ENCODE data around the gene GALNT7. TPM values are rescaled to one million over a fixed set of nuclear protein-coding genes. Genes with fewer than 3 reads are reported as not detected.
"Not testable (repeated sequence)": the region's sequence is repeated elsewhere in the genome, so short reads cannot be mapped to it uniquely, and the experiment has no call there.

The GALNT7 gene
- total RNA-seq, 1 experiment from 2014 or later, result 28.9 TPM

DNA sequence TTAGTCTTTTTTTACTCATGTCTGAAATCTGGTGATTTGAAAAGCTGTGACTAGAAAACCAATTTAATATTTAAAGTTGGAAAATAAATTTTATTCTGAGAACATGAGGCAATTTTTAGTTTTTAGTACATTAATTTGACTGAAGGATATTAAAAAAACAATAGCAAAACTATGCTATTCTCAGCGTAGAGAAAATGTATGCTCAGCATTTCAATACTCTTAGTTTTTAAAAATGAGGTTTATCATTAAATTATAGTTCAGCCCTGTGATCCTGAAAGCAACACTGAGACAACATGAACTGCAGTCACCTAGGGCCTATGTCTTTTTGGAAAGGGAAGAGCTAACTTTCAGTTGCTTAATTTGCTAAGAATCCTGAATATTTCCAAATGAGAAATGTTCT, 9.5 kb downstream of the GALNT7 start:
- Histone ChIP-seq H3K27ac (ENCODE audit: low read length) (peak overlapping the region; percentile 42; the same call in 1 of the 2 replicates), H3K9ac (ENCODE audit: low read length) (no peak overlapping the region), H2AFZ (ENCODE audit: low read length) (no peak overlapping the region), H3K4me2 (ENCODE audit: low read depth, low read length, poor library complexity, severe bottlenecking) (peak overlapping the region; percentile 26), H3K79me2 (ENCODE audit: low read length) (peaks cover 100% of the 10 kb centered on the region), H3K9me3 (ENCODE audit: low read length) (no peaks in the 10 kb centered on the region), H3K4me1 (ENCODE audit: low read length) (peaks cover 96% of the 10 kb centered on the region), H3K36me3 (ENCODE audit: insufficient read depth, low read length) (no peaks in the 10 kb centered on the region), H3K9me2 (replicated peaks; ENCODE audit: insufficient read depth, low read length) (no peaks in the 10 kb centered on the region), H3K27me3 (ENCODE audit: low read length) (no peaks in the 10 kb centered on the region), H3K4me3 (ENCODE audit: low read length) (no peak overlapping the region), H4K20me1 (ENCODE audit: insufficient read depth, low read depth, low read length) (no peaks in the 10 kb centered on the region)
- DNase-seq, result no peak

DNA sequence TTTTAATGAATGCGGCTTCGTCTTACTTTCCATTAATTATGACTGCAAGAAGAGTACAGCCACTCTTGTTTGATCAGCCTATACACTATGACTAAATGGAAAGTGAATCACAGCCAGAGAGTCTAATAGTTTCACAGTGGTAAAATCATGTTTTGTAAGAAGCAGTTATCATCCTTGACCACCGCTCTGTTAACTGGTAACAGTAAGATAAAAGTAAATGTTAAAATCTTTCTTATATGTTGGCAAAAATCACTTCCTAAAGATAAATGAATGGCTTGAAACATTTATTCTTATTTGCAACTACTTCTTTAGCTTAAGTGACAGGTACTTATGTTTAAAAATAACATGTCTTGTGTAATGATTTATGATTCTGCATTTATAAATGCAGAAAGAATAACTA, 13.2 kb downstream of the GALNT7 start:
- peak overlapping the region; percentile 65 for H3K27ac ChIP-seq (ENCODE audit: low read length)
- peak overlapping the region; percentile 10; the same call in 1 of the 2 replicates for H3K4me3 ChIP-seq (ENCODE audit: low read length)
- H3K4me2 ChIP-seq (ENCODE audit: low read depth, low read length, poor library complexity, severe bottlenecking), result peak overlapping the region; percentile 51
- no peak overlapping the region for H3K9ac ChIP-seq (ENCODE audit: low read length)
- H3K9me2 ChIP-seq (replicated peaks; ENCODE audit: insufficient read depth, low read length), result no peaks in the 10 kb centered on the region
- H3K79me2 ChIP-seq (ENCODE audit: low read length), result peaks cover 93% of the 10 kb centered on the region
- H3K4me1 ChIP-seq (ENCODE audit: low read length), result peaks cover 85% of the 10 kb centered on the region
- no peak for DNase-seq
- H4K20me1 ChIP-seq (ENCODE audit: insufficient read depth, low read depth, low read length), result no peaks in the 10 kb centered on the region
- no peaks in the 10 kb centered on the region for H3K27me3 ChIP-seq (ENCODE audit: low read length)
- H3K9me3 ChIP-seq (ENCODE audit: low read length), result no peaks in the 10 kb centered on the region
- no peak overlapping the region for H2AFZ ChIP-seq (ENCODE audit: low read length)
- no peaks in the 10 kb centered on the region for H3K36me3 ChIP-seq (ENCODE audit: insufficient read depth, low read length)

DNA sequence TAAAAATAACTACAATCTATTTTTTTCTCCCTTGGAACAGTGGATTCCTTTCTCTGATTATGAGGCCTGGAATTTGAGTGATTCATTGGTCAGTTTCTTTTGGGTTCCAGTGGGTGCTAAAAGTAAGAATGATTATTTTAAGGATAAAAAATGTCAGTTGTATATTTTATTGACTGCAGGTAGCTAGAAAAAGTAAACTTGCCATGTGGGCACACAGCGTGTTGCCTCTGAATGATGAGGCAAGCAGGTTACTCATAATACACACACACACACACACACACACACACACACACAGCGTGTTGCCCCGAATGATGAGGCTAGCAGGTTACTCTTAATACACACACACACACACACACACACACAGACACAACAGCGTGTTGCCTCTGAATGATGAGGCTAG, 13.8 kb downstream of the GALNT7 start:
- no peaks in the 10 kb centered on the region for H3K36me3 ChIP-seq (ENCODE audit: insufficient read depth, low read length)
- peaks cover 85% of the 10 kb centered on the region for H3K4me1 ChIP-seq (ENCODE audit: low read length)
- H3K27me3 ChIP-seq (ENCODE audit: low read length), result no peaks in the 10 kb centered on the region
- H4K20me1 ChIP-seq (ENCODE audit: insufficient read depth, low read depth, low read length), result no peaks in the 10 kb centered on the region
- H2AFZ ChIP-seq (ENCODE audit: low read length), result no peak overlapping the region
- H3K9ac ChIP-seq (ENCODE audit: low read length), result no peak overlapping the region
- peak overlapping the region; percentile 65 for H3K27ac ChIP-seq (ENCODE audit: low read length)
- H3K9me2 ChIP-seq (replicated peaks; ENCODE audit: insufficient read depth, low read length), result no peaks in the 10 kb centered on the region
- H3K4me3 ChIP-seq (ENCODE audit: low read length), result no peak overlapping the region
- no peaks in the 10 kb centered on the region for H3K9me3 ChIP-seq (ENCODE audit: low read length)
- no peak overlapping the region for H3K4me2 ChIP-seq (ENCODE audit: low read depth, low read length, poor library complexity, severe bottlenecking)
- no peak for DNase-seq
- H3K79me2 ChIP-seq (ENCODE audit: low read length), result peaks cover 93% of the 10 kb centered on the region

DNA sequence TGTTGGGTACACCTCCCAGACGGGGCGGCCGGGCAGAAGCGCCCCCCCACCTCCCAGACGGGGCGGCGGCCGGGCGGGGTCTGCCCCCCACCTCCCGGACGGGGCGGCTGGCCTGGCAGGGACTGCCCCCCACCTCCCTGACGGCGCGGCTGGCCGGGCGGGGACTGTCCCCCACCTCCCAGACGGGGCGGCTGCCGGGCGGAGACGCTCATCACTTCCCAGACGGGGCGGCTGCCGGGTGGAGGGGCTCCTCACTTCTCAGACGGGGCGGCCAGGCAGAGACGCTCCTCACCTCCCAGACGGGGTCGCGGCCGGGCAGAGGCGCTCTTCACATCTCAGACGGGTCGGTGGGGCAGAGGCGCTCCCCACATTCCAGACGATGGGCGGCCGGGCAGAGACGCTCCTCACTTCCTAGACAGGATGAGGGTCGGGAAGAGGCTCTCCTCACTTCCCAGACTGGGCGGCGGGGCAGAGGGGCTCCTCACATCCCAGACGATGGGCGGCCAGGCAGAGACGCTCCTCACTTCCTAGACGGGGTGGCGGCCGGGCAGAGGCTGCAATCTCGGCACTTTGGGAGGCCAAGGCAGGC, 15.1 kb downstream of the GALNT7 start:
- not testable (repeated sequence) for H3K27me3 ChIP-seq (ENCODE audit: low read length); H3K4me3 ChIP-seq (ENCODE audit: low read length); H3K9ac ChIP-seq (ENCODE audit: low read length); DNase-seq; H2AFZ ChIP-seq (ENCODE audit: low read length); H3K9me2 ChIP-seq (replicated peaks; ENCODE audit: insufficient read depth, low read length); H4K20me1 ChIP-seq (ENCODE audit: insufficient read depth, low read depth, low read length); H3K9me3 ChIP-seq (ENCODE audit: low read length); H3K27ac ChIP-seq (ENCODE audit: low read length); H3K4me2 ChIP-seq (ENCODE audit: low read depth, low read length, poor library complexity, severe bottlenecking); H3K36me3 ChIP-seq (ENCODE audit: insufficient read depth, low read length)
- H3K4me1 ChIP-seq (ENCODE audit: low read length), result peaks cover 80% of the 10 kb centered on the region
- peaks cover 93% of the 10 kb centered on the region for H3K79me2 ChIP-seq (ENCODE audit: low read length)

DNA sequence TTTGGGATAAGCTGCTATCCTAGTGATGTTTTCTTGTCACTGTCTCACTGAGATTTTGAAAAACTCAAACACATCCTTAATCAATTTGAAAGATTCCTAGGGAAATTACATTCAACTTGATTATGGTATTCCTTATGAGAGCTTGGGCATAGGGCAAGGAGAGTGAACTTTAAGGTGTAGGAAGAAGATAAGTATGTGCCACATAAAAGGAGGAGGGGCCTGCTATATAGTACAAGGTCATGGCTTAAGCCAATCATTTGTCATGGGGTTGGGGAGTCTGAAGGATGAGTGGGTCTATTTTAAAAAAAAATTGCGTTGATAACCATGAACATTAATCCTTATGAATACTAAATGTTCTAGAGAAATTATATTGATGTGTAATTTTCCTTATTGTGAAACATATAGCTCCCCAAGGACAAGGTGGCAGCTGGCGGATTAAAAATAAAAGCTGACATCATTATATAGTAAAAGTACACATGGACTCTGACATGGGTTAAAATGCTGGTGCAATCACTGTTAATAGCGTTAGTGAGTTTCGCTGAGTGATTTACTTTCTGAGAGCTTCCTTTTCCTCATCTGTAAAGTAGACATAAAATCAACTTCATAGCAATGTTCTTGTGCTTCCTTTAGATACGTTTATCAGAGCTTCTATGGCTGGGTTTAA, 17.4 kb downstream of the GALNT7 start:
- peak; percentile 56 for DNase-seq
- no peak overlapping the region for H2AFZ ChIP-seq (ENCODE audit: low read length)
- no peaks in the 10 kb centered on the region for H3K27me3 ChIP-seq (ENCODE audit: low read length)
- peak overlapping the region; percentile 90 for H3K27ac ChIP-seq (ENCODE audit: low read length)
- H3K79me2 ChIP-seq (ENCODE audit: low read length), result peaks cover 93% of the 10 kb centered on the region
- H3K4me3 ChIP-seq (ENCODE audit: low read length), result peak overlapping the region; percentile 47; the same call in 1 of the 2 replicates
- no peaks in the 10 kb centered on the region for H3K36me3 ChIP-seq (ENCODE audit: insufficient read depth, low read length)
- H4K20me1 ChIP-seq (ENCODE audit: insufficient read depth, low read depth, low read length), result no peaks in the 10 kb centered on the region
- H3K9ac ChIP-seq (ENCODE audit: low read length), result peak overlapping the region; percentile 59
- H3K9me3 ChIP-seq (ENCODE audit: low read length), result no peaks in the 10 kb centered on the region
- peaks cover 70% of the 10 kb centered on the region for H3K4me1 ChIP-seq (ENCODE audit: low read length)
- H3K4me2 ChIP-seq (ENCODE audit: low read depth, low read length, poor library complexity, severe bottlenecking), result peak overlapping the region; percentile 74
- H3K9me2 ChIP-seq (replicated peaks; ENCODE audit: insufficient read depth, low read length), result no peaks in the 10 kb centered on the region

DNA sequence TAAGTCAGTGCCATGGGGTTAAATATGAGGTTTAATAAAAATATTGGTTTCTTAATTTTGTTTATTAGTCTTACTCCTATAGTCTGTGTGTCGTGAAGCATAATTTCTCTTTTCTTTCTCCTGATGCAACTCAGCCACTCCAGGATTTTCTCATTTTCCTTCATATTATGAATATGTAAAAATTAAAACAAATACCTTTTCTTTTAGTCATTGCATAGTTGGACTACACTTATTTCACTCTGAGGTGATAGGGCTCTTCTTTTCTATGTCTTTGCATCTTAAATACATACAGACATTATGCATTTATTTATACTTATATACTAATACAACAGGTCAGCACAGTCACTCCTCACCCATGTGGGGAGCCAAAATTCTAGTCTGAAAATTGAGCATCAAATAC, 19.1 kb downstream of the GALNT7 start:
- Histone ChIP-seq H3K36me3 (ENCODE audit: insufficient read depth, low read length) (no peaks in the 10 kb centered on the region), H3K4me1 (ENCODE audit: low read length) (peaks cover 71% of the 10 kb centered on the region), H3K9me3 (ENCODE audit: low read length) (no peaks in the 10 kb centered on the region), H3K9ac (ENCODE audit: low read length) (no peak overlapping the region), H3K79me2 (ENCODE audit: low read length) (peaks cover 93% of the 10 kb centered on the region), H3K4me2 (ENCODE audit: low read depth, low read length, poor library complexity, severe bottlenecking) (peak overlapping the region; percentile 29), H4K20me1 (ENCODE audit: insufficient read depth, low read depth, low read length) (no peaks in the 10 kb centered on the region), H3K27ac (ENCODE audit: low read length) (peak overlapping the region; percentile 90), H3K27me3 (ENCODE audit: low read length) (no peaks in the 10 kb centered on the region), H2AFZ (ENCODE audit: low read length) (no peak overlapping the region), H3K9me2 (replicated peaks; ENCODE audit: insufficient read depth, low read length) (no peaks in the 10 kb centered on the region), H3K4me3 (ENCODE audit: low read length) (no peak overlapping the region)
- no peak for DNase-seq

DNA sequence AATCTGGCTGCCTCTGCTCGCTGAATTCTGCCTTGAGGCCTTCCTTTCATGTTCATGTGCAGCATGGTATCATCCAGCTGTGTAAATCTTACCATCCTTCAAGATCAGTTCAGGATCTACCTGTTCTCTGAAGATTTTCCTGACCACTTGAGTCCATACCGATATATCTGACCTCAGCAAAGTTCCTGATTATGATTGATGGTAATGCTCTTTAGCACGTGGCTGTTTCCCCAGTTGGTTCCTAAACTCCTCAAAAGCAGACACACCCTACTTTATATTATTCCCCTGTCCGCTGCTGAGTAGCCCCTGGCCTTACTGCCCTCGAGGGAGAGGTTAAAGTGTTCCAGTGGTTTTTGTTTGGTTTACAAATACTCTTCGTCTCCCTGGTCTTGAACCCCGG, 20.0 kb downstream of the GALNT7 start:
- no peak overlapping the region for H3K9ac ChIP-seq (ENCODE audit: low read length)
- H3K4me1 ChIP-seq (ENCODE audit: low read length), result peaks cover 79% of the 10 kb centered on the region
- peaks cover 94% of the 10 kb centered on the region for H3K79me2 ChIP-seq (ENCODE audit: low read length)

DNA sequence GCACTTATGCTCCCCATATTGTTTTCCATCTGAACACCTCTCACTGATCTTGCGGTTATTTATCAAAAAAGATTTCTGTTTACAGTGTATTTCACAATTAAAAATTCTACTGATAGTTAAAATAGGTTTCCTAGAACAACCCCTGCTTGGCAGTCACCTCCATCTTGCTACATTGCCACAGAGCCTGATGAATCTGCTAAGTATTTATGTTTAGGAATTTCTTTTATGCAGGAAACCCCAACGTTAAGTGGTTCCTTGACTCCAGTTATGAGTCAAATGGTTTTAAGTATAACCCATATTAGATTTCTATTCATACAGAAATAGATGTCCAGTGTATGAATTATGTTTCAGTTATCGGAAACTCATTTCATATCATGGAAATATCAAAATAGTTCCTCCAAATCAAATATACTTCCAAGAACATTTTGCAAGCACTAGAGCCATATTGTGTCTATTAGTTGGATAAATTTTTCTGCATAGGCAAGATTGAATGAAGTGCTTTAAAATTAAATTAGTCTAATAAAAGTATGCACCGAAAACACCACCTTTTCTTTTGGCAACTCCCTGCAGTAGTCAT, 20.6 kb downstream of the GALNT7 start:
- H3K36me3 ChIP-seq (ENCODE audit: insufficient read depth, low read length), result no peaks in the 10 kb centered on the region
- no peaks in the 10 kb centered on the region for H3K27me3 ChIP-seq (ENCODE audit: low read length)
- no peak overlapping the region for H3K9ac ChIP-seq (ENCODE audit: low read length)
- no peaks in the 10 kb centered on the region for H4K20me1 ChIP-seq (ENCODE audit: insufficient read depth, low read depth, low read length)
- no peak overlapping the region for H2AFZ ChIP-seq (ENCODE audit: low read length)
- H3K79me2 ChIP-seq (ENCODE audit: low read length), result peaks cover 100% of the 10 kb centered on the region
- no peak overlapping the region for H3K4me2 ChIP-seq (ENCODE audit: low read depth, low read length, poor library complexity, severe bottlenecking)
- H3K4me1 ChIP-seq (ENCODE audit: low read length), result peaks cover 84% of the 10 kb centered on the region
- H3K27ac ChIP-seq (ENCODE audit: low read length), result no peak overlapping the region
- no peak for DNase-seq
- H3K9me2 ChIP-seq (replicated peaks; ENCODE audit: insufficient read depth, low read length), result no peaks in the 10 kb centered on the region
- H3K9me3 ChIP-seq (ENCODE audit: low read length), result no peaks in the 10 kb centered on the region
- no peak overlapping the region for H3K4me3 ChIP-seq (ENCODE audit: low read length)

More for the DNA sequence above, 20.0 kb downstream of the GALNT7 start:
- Histone ChIP-seq H4K20me1 (ENCODE audit: insufficient read depth, low read depth, low read length) (no peaks in the 10 kb centered on the region), H3K9me2 (replicated peaks; ENCODE audit: insufficient read depth, low read length) (no peaks in the 10 kb centered on the region), H3K9me3 (ENCODE audit: low read length) (no peaks in the 10 kb centered on the region), H2AFZ (ENCODE audit: low read length) (no peak overlapping the region), H3K27ac (ENCODE audit: low read length) (no peak overlapping the region), H3K4me2 (ENCODE audit: low read depth, low read length, poor library complexity, severe bottlenecking) (no peak overlapping the region), H3K36me3 (ENCODE audit: insufficient read depth, low read length) (no peaks in the 10 kb centered on the region), H3K27me3 (ENCODE audit: low read length) (no peaks in the 10 kb centered on the region), H3K4me3 (ENCODE audit: low read length) (no peak overlapping the region)
- DNase-seq, result no peak

Measured in Karpas-422 (cell line).